Measurements from ENCODE around the gene HMOX2.

The HMOX2 gene

DNA sequence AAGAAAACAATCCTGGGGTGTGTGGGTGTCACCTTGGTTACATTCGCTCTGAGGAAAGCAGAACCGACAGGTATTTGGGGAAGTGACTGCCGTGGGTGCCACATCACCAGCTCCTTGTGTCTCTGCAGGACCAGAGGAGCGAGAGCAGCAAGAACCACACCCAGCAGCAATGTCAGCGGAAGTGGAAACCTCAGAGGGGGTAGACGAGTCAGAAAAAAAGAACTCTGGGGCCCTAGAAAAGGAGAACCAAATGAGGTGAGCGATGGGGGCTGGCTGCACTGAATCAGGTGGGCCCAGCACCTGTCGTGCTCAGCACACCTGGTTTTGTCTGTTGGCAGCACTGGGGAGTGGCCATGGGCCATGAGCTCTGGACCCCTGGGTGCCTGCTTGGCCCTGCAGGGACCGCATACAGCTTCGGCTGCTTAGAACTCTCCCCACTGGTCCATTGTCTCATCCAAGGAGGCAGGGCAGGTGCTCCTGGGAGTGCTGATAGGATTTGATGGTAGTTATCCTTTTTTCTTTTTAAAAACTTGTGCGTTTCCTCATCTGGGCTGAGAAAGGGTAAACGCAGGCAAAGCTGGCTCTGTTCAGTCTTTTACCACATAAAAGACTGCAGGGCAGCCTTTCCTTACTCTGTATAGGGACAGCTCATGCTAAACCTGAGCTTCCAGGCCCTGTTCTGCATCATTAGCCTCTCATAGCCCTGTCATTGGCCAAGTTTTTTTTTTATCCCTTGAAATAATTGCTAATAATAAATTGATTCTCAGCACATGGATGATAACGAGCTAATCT is 29.4 kb downstream of the HMOX2 start:
- peak; percentile 50 for DNase-seq (ENCODE audit: low read depth)

DNA sequence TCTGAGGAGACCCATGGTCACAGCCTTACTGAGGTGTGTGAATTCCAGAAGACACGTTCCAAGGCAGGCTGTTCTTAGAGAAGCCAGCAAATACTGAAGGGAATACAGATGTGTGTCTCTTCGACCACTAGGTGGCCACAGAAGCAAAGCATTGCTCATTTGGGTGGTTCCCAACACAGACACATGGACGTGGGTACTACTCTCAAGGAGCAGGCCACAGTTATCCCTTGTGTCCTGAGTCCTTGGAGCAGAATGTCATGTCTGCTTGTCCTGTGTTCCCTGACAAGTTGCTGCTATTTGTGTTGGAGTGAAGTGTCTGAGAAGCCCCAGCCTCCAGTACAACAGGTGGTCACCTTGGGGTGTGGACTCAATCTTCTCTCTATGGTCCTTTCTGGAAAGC is 30.3 kb downstream of the HMOX2 start:
- DNase-seq (ENCODE audit: low read depth) = peak; percentile 25

DNA sequence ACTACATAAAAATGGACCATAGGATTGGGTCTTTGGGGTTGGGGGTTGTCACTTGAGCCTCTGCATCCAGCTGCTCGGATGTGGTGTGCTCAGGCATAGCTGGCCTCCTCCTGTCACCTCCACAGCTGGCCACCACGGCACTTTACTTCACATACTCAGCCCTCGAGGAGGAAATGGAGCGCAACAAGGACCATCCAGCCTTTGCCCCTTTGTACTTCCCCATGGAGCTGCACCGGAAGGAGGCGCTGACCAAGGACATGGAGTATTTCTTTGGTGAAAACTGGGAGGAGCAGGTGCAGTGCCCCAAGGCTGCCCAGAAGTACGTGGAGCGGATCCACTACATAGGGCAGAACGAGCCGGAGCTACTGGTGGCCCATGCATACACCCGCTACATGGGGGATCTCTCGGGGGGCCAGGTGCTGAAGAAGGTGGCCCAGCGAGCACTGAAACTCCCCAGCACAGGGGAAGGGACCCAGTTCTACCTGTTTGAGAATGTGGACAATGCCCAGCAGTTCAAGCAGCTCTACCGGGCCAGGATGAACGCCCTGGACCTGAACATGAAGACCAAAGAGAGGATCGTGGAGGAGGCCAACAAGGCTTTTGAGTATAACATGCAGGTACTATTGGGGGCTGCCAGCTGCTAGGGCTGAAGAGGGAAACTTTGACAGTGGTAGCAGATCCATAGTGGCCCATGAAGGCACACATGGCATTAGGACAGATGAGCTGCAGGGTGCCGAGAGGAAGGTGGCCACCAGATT is 31.6 kb downstream of the HMOX2 start:
- no peak for DNase-seq (ENCODE audit: low read depth)

DNA sequence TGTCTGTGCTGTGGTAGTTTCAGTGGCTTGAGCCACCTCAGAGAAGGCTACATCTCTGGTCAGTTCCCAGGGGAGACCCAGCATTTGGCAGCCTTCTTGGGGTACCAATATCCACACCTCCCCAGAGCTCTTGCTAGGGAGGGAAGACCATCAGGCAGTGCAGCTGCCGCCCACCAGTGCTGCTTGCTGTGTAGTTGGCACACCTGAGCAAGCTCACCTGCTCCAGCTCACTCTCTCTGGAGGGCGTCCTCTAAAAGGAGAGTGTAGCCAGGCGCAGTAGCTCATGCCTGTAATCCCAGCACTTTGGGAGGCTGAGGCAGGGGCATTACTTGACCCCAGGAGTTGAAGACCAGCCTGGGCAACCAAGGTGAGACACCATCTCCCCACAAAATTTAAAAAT is 32.6 kb downstream of the HMOX2 start:
- no peak for DNase-seq (ENCODE audit: low read depth)

DNA sequence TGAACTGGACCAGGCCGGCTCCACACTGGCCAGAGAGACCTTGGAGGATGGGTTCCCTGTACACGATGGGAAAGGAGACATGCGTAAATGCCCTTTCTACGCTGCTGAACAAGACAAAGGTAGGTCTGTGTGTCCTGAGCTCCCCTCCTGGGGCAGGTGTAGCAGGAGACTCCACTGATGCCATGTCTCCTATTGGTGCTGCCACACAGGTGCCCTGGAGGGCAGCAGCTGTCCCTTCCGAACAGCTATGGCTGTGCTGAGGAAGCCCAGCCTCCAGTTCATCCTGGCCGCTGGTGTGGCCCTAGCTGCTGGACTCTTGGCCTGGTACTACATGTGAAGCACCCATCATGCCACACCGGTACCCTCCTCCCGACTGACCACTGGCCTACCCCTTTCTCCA is 33.2 kb downstream of the HMOX2 start:
- DNase-seq (ENCODE audit: low read depth) = no peak

DNA sequence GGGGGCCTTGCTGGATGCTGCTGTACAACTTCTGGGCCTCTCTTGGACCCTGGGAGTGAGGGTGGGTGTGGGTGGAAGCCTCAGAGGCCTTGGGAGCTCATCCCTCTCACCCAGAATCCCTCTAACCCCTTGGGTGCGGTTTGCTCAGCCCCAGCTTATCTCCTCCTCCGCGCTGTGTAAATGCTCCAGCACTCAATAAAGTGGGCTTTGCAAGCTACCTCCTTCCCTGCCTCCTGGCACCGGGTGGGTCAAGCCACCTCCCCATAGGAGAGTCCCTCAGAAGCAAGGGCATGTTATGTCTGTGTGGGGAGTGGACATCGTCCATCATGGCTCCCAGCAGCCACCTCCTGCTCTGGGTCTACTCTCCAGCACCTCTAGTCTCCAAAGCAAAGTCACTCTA is 33.9 kb downstream of the HMOX2 start:
- no peak for DNase-seq (ENCODE audit: low read depth)

DNA sequence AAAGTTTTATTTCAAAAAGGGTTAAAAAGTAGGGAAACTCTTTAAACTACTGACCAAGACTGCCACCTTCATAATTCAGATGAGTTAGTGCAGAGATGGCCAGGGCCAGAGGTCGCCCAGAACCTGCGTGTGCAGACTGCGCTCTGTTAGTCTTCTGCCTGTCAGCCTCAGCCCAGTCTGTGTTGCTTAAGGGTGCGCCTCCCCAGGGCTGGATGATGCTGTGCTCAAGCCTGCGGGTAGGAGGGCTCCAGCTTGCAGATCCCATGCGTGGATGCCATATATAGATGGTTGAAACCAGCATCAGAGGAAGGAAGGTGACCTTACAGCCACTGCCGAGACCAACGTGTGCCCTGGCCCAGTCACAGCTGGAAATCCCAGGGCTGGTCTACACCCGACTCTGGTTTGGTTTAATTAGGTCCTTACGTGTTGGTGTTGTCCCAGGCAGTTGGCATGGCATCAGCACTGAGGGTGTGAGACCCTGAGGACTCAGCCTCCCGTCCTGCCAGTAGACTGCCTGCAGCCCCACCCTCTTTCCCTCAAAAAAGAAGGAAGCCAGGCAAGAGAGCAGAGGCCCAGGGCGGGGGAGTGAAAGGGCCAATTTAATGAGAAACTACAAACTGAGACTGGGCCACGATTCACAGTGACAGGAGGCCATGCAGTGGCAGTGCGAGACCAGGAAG is 34.7 kb downstream of the HMOX2 start:
- DNase-seq (ENCODE audit: low read depth) = no peak

DNA sequence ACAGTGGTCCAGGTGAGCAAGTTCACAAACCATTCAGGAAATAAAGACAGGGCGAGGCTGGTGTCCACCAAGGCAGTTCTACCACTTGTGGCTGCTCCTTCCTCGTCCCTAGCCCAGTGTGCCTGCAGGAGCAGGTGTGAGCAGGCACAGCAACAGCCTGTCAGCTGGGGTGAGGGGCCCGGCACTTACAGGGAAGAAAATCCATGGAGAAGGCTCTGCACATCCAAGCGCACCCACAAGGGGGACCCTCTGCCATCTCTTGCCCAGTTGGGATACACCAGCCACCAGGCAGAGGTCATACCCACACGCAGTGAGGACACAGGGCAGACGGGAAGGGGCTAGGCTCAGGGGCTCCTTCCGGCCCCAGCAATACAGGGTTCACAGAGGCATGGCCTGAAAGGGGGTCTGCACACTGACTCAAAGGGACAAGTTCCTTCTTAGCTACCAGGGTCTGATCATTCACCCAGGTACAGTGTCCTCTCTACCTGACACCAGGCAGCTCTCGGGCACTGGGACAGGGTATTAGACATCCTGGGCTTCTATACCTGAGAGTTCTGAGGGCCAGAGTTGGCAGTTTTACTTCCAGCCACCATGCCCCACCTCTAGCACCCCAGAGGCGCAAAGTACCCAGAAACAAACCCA is 35.4 kb downstream of the HMOX2 start:
- DNase-seq (ENCODE audit: low read depth) = no peak

DNA sequence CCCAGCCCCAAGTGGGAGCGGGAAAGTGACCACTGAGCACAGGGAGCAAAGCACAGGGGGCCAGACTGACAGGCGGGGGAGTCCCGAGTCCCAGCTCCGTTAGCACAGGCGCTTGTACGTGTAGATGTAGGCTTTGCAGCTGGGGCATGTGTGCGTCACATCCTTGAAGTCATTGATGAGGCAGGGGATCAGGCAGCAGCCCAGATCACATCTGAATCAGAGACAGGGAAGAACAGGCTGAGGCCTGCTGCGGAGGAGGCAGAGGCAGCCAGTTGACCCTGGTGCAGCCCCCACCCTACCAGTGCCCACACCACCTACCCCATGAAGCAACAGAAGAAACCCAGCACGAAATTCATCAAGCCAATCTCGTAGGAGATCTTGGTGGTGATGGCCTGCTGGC is 36.3 kb downstream of the HMOX2 start:
- DNase-seq (ENCODE audit: low read depth) = no peak

DNA sequence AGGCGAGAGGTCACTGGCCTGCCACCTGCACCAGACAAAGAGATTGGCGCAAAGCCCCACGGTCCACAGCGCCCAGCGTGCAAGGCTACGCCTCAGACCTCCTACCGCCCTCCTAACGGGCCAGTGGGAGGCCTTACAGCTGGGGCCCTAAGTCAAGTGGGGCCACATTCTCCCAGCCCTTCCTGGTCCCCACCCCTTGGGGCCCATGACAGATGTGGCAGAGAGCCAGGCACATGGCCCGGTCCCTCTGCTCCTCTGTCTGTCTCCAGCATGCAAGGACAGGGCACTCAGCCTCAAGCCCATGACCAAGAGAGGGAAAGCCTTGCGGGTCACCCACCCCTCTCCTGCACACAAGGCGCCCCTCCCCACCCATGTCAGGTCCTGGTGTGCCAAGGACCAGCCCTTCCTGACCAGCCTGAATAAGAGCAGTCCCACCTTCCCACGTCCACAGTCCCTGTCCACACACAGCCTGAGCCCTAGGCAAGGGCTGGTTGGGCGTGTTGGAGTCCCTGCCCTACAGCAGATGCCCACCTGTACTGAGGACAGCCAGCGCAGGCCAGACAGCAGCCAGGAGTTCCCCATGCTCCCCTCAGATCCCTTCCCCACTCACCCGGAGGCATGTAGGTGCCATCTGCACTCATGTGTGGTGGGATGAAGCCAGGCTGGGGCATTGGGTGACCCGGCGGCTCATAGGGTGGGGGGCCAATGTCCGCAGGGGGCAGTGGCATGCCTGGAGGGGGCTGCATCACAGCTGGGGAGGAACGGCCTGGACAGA is 37.1 kb downstream of the HMOX2 start:
- DNase-seq (ENCODE audit: low read depth) = no peak

DNA sequence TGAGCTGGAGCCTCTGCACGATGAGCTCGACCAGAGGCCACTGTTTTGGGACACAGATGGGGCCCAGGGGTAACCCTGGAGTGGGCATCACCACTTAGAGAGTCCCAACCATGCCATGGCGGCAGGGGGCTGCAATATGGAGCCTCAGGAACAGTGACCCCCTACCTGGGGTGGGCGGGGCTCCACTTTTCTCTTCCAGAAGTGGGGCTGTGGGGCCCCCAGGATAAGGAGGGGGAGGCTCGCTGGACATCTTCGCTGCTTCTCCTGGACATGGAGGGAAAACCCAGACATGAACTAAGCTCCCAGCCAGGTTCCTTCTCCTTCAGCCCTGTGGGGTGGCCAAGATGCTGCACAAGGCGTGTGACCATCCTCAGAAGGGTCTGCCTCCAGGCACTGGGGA is 37.7 kb downstream of the HMOX2 start:
- no peak for DNase-seq (ENCODE audit: low read depth)

DNA sequence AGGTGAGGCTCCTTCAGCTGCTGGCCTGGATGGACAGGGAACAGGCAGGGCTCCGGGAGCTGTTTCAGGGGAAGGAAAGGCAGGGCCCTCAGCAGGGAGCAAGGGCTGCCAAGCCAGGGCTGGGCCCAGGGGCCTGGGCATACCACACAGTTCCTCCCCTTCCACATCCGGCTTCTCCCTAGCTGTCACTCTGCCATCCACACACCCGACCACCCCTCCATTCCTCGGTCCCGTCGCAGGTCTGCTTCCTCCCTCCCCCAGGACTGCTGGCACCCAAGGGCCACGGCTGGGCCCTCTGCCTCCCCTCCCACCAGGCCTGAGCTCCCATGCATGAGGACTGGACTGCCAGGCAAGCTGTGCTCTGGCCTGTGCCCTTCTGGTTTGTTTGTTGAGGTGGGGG is 38.4 kb downstream of the HMOX2 start:
- DNase-seq (ENCODE audit: low read depth) = no peak

DNA sequence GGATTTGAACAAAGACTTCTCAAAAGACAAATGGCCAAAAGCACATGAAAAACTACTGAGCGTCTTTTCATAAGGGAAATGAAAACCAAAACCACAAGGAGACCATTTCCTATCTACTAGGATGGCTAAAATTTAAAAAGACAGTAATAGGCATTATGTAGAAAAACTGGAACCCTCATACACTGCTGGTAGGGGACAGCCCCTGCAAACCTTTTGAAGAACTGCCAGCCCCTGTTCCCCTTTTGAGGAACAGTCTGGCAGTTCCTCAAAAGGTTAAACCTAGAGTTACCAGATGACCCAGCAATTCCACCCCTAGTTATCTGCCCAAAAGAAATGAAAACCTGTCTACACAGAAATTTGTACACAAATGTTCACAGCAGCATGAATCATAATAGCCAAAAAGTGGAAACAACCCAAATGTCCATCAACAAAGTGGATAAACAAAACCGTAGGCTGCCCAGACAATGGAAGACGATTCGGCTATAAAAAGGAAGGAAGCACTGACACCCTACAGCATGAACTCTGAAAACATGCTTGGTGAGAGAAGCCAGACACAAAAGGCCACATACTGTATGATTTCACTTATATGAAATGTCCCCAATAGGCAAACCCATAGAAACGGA is 39.5 kb downstream of the HMOX2 start:
- DNase-seq (ENCODE audit: low read depth) = no peak

DNA sequence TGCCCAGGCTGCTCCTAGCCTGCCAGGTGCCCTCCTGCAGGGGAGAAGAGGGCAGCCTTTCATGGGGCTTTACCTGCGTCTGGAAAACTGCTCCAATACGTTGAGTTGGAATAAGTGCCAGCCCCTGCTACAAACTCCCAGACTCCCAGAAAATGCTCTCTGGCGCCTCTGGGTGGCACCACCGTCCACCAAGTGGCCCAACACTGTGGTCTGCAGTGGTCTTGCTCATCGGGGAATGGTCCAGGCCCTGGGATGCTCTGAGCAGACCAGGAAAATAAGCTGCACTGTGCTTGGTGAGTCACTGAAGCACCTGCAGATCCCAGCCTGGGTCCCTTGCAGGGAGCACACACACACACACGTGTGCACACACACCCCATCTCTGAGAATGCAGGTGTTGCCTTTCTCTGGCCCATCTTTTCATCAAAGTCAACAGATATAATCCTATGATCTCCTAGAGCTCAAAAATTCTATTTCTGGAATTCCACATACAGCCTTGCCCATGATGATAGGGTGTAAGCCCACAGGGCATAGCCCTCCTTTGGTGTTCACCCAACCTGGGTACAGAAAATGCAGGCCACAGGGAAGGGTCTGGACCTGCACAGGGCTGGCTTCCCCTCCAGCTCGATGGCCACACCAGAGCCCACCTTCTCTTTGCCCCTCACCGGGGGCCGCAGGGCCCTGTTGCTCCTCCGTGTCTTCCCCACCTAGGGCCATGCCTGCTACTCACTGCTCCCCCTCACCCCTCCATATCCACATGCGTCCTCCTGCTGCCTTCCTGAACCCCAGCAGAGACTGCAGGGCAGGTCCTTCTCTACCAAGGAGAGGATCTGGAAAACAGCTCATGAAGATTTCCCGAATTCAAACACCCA is 41.8 kb downstream of the HMOX2 start:
- DNase-seq (ENCODE audit: low read depth) = no peak

DNA sequence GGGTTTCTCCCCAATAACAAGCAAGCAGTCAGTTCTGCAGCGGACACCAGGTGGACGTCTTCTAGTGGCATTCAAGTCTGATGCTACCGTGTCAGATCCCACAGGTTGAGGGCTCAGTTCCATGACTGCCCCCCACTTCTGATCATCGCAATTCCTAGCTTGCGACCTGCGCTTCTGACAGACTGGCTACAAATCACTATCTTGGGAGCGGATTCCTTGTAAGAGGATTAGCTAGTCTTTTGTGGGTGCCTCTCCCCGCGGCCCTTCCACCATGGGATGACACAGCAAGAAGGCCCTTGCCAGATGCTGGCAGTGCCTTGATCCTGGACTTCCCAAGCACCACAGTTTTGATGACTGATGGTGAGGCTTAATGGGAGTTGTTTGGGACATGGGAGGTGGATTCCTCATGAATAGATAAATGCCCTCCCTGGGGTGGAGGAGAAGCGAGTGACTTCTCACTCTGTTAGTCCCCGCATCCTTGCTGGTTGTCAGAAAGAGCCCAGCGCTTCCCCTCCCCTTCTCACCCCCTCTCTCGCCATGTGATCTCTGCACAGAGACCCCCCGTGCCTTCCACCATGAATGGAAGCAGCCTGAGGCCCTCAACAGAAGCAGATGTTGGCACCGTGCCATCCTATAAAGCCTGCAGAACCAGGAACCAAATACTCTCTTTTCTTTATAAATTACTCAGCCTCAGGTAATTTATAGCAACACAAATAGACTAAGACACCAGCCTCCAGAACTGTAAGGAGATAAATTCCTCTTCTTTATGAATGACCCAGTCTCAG is 43.3 kb downstream of the HMOX2 start:
- DNase-seq (ENCODE audit: low read depth) = no peak

DNA sequence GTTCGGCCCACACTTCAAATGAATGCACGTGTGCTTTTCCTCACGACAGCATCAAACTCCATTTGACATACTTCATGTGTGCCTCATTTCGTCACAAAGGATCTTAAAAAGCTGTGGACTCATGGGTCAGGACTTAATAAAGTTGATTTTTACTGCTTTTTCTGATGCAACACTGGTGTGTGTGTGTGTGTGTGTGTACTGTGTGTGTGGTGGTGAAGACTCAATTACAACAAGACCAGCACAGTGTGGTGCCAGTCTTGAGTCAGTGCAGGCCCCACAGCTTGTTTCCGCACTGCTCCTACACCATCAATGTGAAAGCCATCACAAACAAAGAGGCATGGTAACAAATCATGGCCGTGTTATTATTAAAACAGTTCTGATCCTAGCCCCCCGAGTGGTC is 44.7 kb downstream of the HMOX2 start:
- DNase-seq (ENCODE audit: low read depth) = no peak

DNA sequence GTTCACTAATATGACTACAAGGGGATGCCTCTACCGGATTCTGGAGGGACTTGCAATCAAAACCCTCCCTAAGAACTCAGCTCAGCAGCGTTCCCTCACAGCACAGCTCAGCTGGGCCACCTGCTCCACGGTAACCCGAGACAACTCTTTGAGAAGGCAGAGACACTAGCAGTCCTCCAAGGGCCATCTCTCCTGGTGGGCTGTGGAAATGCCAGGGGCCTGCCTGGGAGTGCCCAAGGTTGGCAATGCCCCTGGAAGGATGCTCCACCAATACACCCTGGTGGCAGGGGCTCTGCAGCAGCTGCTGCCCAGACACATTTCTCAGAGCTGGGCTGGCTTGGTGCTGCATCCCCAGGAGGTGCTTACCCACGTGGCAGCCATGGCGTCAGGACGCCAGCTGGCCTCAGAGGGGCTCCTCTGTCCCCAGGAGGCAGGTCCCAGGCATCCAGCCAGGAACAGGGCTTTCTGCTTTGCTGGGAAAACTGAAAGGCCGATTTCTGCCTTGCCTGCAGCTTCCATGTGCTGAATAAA is 45.9 kb downstream of the HMOX2 start:
- no peak for DNase-seq (ENCODE audit: low read depth)

DNA sequence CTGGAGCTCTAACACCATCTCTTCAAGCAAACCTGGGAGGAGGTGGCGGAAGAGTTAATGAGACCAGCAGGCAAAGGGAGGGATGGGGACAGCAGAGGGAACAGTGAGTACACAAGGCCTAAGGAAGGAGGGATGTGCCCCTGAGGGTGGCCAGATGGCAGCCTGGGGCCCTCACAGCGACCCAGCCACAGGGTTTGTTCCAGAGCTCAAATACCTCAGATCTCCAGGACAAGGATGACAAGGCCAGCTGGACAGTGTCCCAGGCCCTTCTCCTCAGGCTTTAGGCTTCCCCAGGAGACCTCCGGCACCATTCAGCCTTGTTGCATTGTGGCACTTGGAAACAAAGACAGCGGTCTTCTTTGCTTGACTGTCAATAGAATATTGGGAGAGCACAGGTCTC is 47.5 kb downstream of the HMOX2 start:
- no peak for DNase-seq (ENCODE audit: low read depth)

DNA sequence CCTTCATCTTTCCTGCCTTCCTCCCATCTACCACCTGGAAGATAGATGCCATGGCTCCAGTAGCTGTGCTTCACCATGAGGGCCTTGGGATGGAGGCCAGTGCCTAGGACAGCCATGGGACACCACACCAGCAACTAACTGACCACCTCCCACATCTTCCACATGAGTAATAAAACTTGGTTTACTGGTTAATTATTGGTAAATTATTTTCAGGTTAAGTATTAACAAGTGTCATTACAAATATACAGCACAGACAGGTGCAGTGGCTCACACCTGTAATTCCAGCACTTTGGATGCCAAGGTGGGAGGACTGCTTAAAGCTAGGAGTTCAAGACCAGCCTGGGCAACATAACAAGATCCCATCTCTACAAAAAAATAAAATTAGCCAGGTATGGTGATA is 48.4 kb downstream of the HMOX2 start:
- DNase-seq (ENCODE audit: low read depth) = no peak

Data from activated gamma-delta T cell treated with anti-CD3 and anti-CD28 coated beads, Interleukin-2, amount 50 U/mL, for 16 hours (primary cell).